Stimulated activated CD4-positive, alpha-beta T cell treated with anti-CD3 and anti-CD28 coated beads, Interleukin-15, amount 100 ng/mL, for 24 hours (primary cell): ENCODE data around the gene BAIAP2L2.
"Not testable (repeated sequence)": the region's sequence is repeated elsewhere in the genome, so short reads cannot be mapped to it uniquely, and the experiment has no call there.

Source experiments
- DNase-seq: peaks from one replicate; pipeline ENCODE4 v3.0.0-alpha.2; 2020

The BAIAP2L2 gene, protein sequence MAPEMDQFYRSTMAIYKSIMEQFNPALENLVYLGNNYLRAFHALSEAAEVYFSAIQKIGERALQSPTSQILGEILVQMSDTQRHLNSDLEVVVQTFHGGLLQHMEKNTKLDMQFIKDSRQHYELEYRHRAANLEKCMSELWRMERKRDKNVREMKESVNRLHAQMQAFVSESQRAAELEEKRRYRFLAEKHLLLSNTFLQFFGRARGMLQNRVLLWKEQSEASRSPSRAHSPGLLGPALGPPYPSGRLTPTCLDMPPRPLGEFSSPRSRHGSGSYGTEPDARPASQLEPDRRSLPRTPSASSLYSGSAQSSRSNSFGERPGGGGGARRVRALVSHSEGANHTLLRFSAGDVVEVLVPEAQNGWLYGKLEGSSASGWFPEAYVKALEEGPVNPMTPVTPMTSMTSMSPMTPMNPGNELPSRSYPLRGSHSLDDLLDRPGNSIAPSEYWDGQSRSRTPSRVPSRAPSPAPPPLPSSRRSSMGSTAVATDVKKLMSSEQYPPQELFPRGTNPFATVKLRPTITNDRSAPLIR

DNA sequence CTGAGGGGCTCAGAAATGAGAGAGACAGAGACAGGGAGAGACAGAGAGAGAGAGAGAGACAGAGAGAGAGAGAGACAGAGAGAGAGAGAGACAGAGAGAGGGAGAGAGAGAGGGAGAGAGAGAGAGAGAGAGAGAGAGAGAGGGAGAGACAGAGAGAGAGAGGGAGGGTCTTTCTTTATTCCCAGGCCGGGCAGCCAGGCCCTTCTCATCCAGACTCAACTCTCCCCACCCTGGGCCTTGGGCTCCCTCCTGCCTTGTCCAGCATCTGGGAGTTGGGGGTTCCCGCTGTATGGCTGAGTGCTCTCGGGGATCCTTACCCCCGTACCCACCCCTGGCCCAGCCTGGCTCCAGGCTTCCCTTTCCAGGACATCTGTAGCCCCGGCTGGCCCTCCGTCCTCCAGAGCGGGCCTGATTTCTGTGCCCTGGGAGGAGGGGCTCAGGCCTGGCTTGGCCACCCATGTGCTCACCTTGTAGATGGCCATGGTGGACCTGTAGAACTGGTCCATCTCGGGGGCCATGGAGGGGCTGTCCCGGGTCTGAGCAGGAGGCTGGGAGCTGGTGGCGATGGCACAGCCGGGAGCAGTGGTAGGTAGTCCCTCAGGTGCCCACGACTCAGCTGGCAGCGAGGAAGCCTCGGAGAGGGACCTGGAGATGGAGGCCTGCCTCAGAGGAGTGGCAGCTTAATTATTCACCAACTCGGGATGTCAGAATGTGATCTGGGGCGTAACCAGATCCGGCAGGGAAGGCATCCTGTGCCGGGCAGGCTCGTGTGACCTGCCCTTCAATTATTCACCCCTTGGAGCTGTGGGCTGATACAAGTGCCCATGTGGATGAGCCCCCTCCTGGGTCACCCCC lies at the start of gene BAIAP2L2:
BAIAP2L2 (minus strand) TSS at position 677 of the 855 bp plus-strand sequence; CDS start at position 518, 159 bp downstream.
- DNase-seq = no peak

DNA sequence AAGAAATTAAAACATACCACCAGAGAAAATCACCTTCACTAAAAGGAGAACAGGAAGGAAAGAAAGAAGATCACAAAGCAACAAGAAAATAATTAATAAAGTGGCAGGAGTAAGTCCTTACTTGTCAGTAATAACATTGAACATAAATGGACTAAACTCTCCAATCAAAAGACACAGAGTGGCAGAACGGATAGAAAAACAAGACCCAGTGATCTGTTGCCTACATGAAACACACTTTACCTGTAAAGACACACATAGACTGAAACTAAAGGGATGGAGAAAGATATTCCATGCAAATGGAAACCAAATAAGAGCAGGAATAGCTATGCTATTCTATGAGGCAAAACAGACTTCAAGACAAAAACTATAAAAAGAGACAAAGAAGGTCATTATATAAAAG lies 45.2 kb upstream of the BAIAP2L2 start:
- no peak for DNase-seq

DNA sequence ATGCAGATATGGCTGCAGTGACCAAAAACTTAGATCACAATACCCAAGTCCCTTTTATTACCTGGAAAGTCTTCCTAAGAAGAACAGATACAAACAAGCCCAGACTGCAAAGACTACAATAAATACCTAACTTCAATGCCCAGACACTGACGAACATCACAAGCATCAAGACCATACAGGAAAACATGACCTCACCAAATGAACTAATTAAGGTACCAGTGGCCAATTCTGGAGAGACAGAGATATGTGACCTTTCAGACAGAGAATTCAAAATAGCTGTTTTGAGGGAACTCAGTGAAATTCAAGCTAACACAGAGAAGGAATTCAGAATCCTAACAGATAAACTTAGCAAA lies 44.1 kb upstream of the BAIAP2L2 start:
- not testable (repeated sequence) for DNase-seq

DNA sequence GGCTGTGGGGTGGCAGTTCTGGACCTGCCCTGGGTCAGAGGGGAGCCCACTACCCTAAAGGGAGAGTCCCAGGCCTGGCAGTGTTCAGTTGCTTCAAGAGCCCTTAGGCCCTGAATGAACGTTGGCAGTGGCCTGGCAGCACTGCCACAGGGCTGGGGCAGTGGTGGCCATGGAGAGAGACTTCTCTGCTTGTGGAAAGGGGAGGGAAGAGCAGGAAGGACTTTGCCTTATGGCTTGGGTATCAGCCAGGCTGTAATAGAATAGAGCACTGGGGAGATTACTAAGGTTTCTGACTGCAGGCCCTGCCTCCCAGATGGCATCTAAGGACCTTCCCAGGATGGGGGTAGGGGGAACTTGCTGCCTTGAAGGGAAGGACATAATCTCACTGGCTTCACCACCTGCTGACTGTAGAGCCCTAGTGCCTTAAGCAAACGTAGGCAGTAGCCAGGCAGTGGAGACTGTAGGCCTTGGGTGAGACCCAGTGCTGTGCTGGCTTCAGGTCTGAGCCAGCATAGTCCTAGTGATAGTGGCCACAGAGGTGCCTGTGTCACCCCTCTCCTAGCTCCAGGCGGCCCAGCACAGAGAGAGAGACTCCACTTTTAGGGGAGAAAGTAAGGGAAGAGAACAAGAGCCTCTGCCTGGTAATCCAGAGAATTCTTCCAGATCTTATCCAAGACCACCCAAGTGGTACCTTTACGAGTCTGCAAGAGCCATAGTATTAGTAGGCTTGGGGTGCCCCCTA lies 43.5 kb upstream of the BAIAP2L2 start:
- DNase-seq = no peak

DNA sequence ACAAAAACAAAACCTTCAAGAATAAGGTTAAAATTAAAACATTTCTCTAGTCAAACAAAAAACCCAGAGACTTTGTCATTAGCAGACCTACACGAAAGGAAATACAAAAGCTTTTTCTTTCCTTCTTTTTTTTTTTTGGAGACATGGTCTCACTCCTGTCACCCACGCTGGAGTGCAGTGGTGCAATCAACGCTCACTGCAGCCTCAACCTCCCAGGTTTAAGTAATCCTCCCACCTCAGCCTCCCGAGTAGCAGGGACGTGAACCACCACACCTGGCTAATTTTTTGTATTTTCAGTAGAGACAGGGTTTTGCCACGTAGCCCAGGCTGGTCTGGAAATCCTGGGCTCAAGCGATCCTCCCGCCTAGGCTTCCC lies 40.6 kb upstream of the BAIAP2L2 start:
- DNase-seq = no peak

DNA sequence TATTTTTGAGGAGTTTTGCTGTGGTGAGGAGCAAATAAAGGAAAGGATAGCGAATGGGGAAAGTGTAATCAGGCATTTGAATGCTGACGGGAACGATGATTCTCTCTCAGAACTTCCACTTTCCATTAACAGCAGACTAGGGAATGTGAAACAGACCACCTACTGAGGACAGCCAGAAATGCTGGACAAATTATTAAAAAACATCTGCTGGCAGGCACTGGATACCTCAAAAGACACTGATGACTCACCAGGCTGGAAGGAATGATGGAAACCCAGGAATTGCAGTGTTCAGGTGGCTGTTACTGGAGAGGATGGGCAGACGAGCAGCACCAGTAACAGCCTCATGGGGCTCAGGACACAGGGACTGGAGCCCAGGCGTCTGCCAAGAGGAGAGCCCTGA lies 37.8 kb upstream of the BAIAP2L2 start:
- no peak for DNase-seq

DNA sequence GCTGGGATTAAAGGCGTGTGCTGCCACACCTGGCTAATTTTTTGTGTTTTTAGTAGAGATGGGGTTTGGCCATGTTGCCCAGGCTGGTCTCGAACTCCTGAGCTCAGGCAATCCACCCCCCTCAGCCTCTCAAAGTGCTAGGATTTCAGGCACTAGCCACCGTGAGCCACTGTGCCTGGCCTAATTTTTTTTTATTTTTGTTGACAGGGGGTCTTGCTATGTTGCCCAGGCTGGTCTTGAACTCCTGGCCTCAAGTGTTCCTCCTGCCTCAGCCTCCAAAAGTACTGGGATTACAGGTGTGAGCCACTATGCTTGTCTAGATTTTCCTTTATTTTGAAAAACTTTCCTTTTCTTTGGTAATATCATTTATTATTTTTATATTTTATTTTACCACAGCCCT lies 35.7 kb upstream of the BAIAP2L2 start:
- not testable (repeated sequence) for DNase-seq

DNA sequence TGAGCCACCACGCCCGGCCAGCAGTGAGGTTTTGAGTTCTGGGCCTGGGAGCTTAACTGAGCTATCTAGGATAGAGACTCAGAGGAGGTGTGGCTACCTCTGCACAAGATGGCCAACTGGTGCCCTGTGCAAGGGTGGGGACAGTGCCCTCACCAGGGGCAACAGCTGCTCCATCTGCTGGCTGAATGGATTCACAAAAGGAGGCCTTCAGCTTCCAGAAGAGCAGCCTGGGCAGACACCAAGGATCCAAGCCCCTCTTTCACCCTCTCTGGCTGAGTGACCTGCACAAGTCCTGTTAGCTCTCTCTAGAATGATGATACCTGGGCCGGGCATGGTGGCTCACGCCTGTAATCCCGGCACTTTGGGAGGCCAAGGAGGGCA lies 33.5 kb upstream of the BAIAP2L2 start:
- DNase-seq = no peak

DNA sequence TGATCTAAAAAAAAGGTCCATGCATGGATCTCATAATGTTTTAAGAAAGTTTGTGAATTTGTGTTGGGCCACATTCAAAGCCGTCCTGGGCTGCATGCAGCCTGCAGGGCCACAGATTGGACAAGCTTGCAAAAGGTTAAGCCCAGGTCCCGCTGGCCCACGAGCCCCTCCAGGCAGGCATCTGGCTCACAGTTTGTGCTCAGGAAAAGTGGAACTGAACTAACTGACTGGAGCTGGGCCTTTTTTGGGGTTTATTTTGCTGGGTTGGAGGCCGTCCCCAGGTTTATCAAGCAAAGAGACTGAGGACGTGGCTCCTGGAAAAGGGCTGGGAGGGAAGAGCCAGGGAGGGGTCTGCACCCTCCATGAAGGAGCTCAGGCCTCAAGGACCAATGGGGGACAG lies 32.1 kb upstream of the BAIAP2L2 start:
- no peak for DNase-seq

DNA sequence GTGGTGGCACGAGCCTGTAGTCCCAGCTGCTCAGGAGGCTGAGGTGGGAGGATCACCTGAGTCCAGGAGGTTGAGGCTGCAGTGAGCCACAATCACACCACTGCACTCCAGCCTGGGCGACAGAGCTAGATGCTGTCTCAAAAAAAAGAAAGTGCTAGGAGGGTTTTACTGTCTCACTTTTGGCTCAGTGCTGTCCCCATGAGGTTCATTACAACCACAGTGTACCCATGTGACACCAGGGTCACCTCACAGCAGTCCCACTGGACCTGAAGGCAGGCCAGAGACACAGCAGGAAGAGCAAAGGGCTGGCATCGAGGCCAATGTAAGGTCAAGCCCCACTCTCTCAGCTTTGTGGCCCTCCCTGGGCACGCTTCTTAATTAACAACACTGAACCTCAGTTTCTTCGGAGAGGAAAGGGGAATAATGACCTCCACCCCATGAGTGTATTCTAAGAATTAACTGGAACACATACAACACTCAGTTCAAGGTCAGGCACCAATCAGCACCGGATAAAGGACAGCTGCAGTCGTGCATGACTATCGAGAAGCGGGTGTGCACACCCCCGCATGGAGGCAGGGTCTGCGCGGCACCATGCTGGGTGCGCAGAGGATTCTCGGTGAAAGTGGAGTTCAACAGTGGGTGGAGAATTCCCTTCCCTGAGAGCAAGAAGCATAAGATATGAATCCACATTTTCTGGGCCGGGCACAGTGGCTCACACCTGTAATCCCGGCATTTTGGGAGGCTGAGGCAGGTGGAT lies 30.9 kb upstream of the BAIAP2L2 start:
- DNase-seq = no peak

DNA sequence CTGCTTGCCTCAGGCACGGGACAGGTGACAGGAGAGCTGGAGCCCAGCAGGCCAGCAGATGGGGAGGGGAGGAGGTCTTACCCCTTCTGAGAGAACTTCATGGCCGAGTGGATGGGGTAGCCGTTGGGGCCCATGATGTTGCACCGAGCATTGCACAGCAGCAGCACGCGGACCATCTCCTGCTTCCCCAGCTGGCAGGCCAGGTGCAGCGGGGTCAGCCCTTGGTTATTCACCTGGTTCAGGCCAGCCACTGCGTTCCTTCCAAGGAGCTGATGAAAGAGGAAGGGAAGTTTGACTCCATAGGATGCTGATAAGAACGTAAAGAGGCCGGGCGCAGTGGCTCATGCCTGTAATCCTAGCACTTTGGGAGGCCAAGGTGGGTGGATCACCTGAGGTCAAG lies 29.4 kb upstream of the BAIAP2L2 start:
- DNase-seq = no peak

DNA sequence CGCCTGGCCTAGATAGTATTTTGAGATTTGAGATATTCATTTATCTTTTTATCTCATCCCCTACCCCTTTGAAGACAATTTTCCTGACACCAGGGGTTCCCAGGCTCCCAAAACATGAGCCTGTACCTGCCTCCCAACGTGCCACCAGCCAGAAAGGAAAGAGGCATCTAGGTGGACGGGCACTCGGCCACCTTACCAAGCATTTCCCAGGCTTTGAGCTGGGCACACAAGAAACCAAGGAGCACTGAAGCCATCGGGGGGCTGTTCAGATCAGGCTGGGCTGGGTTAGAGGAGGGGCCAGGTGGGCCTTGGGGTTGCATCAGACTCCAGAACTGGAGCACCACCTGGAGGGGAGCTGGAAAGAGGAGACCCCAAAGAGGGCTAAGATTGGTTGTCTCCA lies 28.5 kb upstream of the BAIAP2L2 start:
- no peak for DNase-seq

DNA sequence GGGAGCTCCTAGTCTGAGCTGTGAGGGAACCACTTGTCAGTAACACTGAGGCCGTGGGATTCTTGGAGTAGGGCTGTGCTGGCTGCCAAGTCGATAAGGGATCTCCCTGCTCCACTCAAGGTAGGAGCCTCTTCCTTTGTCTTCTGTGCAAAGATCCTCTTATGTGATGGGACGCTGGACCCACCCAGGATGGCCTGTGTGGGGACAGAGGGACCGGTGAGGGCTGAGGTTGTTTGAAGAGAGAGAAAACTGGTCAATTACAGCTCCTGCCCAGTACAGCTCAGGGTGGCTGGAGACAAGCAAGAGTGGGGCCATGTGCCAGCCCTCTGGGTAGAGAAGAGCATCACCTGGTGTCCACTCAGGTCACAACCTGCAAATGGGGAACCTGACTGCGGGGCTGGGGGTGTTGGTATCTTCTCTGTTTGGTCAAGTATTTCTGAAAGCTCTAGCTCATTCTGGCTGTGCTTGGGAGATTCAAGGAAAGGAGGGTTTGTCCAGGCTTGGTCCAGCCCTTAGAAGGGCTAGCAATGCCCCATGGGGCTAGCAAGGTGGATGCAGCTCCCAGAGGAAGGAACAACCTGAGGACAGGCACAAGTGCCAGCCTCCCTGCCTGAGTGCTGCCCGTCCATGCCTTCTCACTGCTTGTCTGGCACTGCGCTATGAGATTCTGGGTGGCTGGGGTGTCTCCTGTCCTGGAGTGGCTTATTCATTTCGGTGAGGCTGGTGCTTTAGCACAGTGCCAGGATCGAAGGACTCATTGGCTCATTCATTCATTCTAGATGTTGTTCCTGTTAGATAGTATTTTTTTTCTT lies 27.6 kb upstream of the BAIAP2L2 start:
- no peak for DNase-seq

DNA sequence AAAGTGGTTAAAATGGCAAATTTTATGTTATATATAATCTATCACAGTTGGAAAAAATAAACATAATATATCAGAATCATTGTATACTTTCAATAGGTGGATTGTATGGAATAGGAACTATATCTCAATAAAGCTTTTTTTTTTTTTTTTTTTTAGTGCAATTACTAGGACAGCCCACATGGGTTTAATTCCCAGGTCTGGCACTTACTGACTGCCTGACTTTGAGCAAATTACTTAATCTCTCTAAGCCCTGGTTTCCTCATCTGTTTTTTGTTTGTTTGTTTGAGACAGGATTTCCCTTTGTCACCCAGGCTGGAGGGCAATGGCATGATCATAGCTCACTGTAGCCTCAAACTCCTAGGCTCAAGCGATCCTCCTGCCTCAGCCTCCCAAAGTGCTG lies 26.1 kb upstream of the BAIAP2L2 start:
- no peak for DNase-seq

DNA sequence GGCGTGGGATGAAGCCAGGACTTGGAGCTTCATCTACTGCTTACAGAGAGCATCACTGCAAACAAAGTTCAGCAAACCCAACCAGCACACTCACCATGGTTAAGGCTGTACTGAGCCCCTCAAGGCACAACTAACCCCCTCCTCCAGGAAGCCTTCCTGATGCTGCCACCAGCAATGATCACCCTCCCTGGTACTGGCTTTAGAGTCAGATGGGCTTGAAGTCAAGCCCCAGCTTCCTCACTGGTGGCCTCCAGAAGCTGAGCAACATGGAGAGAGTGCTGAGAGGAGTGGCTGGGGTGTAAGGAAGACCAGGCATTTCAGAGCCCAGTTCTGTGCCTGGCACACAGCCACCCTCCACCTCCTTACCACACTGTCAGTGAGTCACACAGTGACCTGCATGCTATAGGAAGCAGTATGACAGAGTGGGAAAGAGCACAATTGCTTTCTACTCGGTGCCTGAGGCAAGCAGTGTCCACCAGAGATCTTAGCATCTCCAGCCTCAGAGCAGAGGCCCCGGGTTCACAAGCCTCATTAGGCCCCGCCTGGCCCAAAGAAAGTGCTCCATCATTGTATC lies 24.7 kb upstream of the BAIAP2L2 start:
- DNase-seq = peak; percentile 10

DNA sequence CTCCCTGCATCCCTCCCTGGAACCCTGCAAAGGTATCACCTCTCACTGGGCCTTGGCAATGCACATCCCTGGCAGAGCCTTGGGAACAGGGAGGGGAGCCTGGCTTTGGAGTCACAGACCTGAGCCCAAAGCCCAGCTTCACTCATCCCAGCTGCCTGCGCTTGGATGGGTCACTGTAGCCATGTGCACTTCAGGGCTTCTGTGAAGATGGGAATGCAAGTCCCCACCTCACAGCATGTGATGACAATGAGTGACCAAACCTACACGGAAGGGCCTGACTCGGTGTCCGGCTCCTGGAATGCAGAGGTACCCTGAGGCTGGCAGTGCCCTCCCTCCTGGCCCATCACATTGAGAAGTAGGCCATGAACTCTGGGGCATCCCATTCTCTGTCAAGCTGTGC lies 22.8 kb upstream of the BAIAP2L2 start:
- no peak for DNase-seq

DNA sequence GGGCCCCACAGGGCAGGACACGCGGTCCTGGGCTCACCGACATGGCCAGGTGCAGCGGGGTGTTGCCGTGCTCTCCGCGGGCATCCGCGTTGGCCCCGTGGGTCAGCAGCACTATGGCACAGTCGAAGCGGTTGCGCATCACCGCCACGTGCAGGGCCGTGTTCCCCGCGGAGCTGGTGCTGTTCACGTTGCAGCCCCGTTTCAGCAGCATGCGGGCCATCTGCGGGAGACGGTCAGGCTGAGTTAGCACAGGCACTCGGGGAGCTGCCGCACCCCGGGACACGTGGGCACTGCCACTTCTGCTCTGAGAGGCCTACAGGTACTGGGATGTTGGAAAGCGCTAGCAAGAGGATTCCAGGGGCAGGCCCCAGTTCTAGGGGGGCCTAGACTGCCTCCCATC lies 22.3 kb upstream of the BAIAP2L2 start:
- DNase-seq = no peak

DNA sequence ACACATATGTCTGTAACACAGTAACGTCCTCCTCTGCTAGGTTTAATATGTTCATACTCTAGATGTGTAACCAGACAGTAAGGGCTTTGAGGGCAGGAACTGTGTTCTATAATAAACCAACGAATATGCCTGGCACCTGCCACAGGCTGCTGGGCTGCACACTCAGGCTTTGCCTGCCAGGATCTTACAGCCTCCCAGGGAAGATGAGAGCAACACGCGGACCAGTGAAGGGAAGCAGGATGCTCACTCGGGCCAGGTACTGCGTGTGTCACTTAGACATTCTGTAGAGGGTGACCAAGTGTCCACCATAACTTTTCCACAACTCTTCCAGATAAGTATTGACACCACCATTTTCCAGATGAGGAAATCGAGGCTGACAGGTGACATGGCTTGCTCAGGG lies 21.7 kb upstream of the BAIAP2L2 start:
- DNase-seq = no peak

DNA sequence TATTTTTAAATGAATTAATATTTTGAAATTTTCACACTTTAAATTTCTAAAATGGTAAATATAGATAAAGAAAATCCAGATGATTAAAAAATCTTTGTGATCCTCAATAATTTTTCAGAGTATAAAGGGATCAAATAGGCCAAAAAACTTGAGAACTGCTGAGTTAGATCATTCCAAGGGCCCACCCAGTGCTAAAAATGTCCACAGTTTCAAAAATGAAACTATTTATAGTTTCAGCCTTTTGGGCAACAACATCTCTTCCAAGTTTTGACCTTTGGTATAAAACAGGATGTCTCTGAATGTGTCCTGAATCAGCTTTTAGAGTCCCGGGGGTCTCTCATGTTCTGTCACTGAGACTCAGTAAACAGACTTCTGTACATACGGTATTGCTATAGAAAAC lies 20.9 kb upstream of the BAIAP2L2 start:
- no peak for DNase-seq

DNA sequence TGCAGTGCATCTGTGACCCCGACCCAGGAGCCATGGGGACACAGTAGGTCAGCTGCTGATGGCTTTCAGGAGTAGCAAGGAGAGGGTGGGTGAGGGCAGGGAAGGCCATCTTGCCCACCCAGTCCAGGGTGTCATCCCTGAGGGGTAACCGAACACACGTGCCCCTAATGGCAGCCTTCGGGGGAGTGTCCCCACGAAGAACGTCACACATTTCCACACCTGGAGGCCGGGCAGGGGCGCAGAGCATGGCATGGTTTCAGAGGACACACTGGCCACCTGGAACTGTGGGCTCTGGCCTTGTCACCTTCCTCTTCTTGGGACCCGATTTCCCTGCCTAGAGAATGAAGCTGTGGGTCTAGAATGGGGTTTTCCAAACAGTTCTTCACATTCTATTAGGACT lies 19.4 kb upstream of the BAIAP2L2 start:
- no peak for DNase-seq

DNA sequence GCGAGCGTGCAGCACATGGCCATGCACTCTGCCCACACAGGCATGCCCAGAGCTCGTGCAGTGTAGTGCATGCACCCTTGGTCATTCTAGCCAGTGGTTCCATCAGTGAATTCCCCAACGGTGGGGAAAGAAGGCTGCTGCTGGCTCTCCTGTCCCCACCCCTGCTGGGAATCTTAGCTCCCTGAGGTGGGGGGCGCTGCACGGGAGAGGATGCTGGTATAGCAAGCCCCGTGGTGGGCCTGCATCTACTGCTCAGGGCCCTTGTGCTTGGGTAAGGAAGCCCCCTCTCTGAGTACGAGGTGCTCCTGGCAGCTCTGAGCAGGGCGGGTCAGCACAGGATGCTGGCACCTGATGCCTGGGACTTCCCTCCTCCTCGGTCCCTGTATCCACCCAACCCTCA lies 18.5 kb upstream of the BAIAP2L2 start:
- DNase-seq = no peak
